B cell (primary cell): ENCODE measurements around the gene LPGAT1. TPM values are rescaled to one million over a fixed set of nuclear protein-coding genes. Genes with fewer than 3 reads are reported as not detected.

Experiments used
- ATAC-seq: fragments of 200-7000 bp; cut with Tn5 transposase; one replicate; pipeline ENCODE4 v1.10.0; 2021; ENCODE audit warnings: low read depth, mild to moderate bottlenecking, moderate number of reproducible peaks, moderate library complexity
- CTCF ChIA-PET: fragments of 350-600 bp; sonication (Branson Sonifier 250); formaldehyde crosslinking; loops from one replicate; lab custom pipeline; 2021; ENCODE audit warnings: antibody characterized with exemption, inconsistent platforms; lab: Charles Lee
- POLR2A ChIA-PET: fragments of 350-600 bp; sonication (Branson Sonifier 250); formaldehyde crosslinking; loops from one replicate; lab custom pipeline; 2021; ENCODE audit warnings: antibody characterized with exemption; lab: Charles Lee
- DNase-seq: peaks from one replicate; pipeline ENCODE4 v3.0.0; 2013
- H2AFZ ChIP-seq: 2 replicates; pipeline ENCODE4 v1.6.1; 2012; ENCODE audit warnings: mild to moderate bottlenecking, low read depth, low read length; ENCODE audit not compliant: insufficient read depth, poor library complexity, severe bottlenecking
- H3K27ac ChIP-seq, 2 donors: 1 replicate in 1 of 2; 2 replicates in 1 of 2; pipeline ENCODE4 v1.5.1; 2012 to 2013; ENCODE audit warnings: low read length in 2 of 2, mild to moderate bottlenecking in 2 of 2, moderate library complexity in 1 of 2
- H3K27me3 ChIP-seq, 4 experiments: fragments of 200-600 bp in 1 of 4; sonication (generic) in 1 of 4; replicated peaks in 1 of 4; 1 replicate in 2 of 4; 2 replicates in 2 of 4; pipeline versions ENCODE4 v1.6.1 to v1.7.0; 2013 to 2016; ENCODE audit warnings: low read length in 3 of 4, mild to moderate bottlenecking in 2 of 4, mixed read lengths in 1 of 4, moderate library complexity in 1 of 4; ENCODE audit not compliant: insufficient read depth in 4 of 4, control insufficient read depth in 3 of 4; ENCODE audit errors: control extremely low read depth in 1 of 4
- H3K36me3 ChIP-seq, 2 experiments: replicated peaks in 1 of 2; 1 replicate in 1 of 2; 2 replicates in 1 of 2; pipeline versions ENCODE4 v1.6.1 to v1.7.1; 2013; ENCODE audit warnings: low read length in 1 of 2; ENCODE audit not compliant: insufficient read depth in 2 of 2, control insufficient read depth in 1 of 2; ENCODE audit errors: control extremely low read depth in 1 of 2, extremely low read depth in 1 of 2
- H3K4me1 ChIP-seq, 2 donors: fragments of 200-600 bp in 1 of 2; sonication (generic) in 1 of 2; 1 replicate in 1 of 2; 2 replicates in 1 of 2; pipeline versions ENCODE4 v1.5.1 to v1.6.1; 2013 to 2017; ENCODE audit warnings: low read length in 2 of 2; ENCODE audit not compliant: control insufficient read depth in 2 of 2, insufficient read depth in 2 of 2
- H3K4me2 ChIP-seq: replicated peaks from 2 replicates; pipeline ENCODE3; 2012; ENCODE audit warnings: mild to moderate bottlenecking, low read depth, low read length; ENCODE audit not compliant: poor library complexity, severe bottlenecking
- H3K4me3 ChIP-seq, 5 experiments: fragments of 200-600 bp in 1 of 5; sonication (generic) in 1 of 5; 1 replicate in 3 of 5; 2 replicates in 2 of 5; pipeline versions ENCODE4 v1.5.1 to v1.7.0; 2011 to 2016; ENCODE audit warnings: low read length in 4 of 5, mild to moderate bottlenecking in 4 of 5, low read depth in 2 of 5, control low read depth in 1 of 5, moderate library complexity in 1 of 5; ENCODE audit not compliant: insufficient read depth in 1 of 5; ENCODE audit errors: control extremely low read depth in 1 of 5, extremely low read depth in 1 of 5
- H3K79me2 ChIP-seq: fragments of 200-600 bp; sonication (generic); one replicate; pipeline ENCODE4 v1.6.0; 2016; ENCODE audit warnings: low read length; ENCODE audit not compliant: control insufficient read depth, insufficient read depth
- H3K9ac ChIP-seq: fragments of 200-600 bp; sonication (generic); 2 replicates; pipeline ENCODE4 v1.6.1; 2017; ENCODE audit warnings: mild to moderate bottlenecking, low read length, moderate library complexity
- H3K9me3 ChIP-seq, 3 donors: one replicate each; pipeline versions ENCODE4 v1.6.1 to v1.7.1; 2013; ENCODE audit warnings: low read length in 2 of 3; ENCODE audit not compliant: control insufficient read depth in 2 of 3, insufficient read depth in 1 of 3; ENCODE audit errors: control extremely low read depth in 1 of 3
- H4K20me1 ChIP-seq: 2 replicates; pipeline ENCODE4 v1.6.0; 2012; ENCODE audit warnings: mild to moderate bottlenecking, low read length; ENCODE audit not compliant: insufficient read depth, control insufficient read depth, poor library complexity, severe bottlenecking
- H3K27ac Mint-ChIP-seq: one replicate; pipeline ENCODE4 v1.8.0; 2021; ENCODE audit warnings: mixed read lengths
- H3K27me3 Mint-ChIP-seq: one replicate; pipeline ENCODE4 v1.8.0; 2021; ENCODE audit warnings: mixed read lengths
- H3K4me1 Mint-ChIP-seq: one replicate; pipeline ENCODE4 v1.8.0; 2021; ENCODE audit warnings: mixed read lengths
- H3K4me3 Mint-ChIP-seq: one replicate; pipeline ENCODE4 v1.8.0; 2021; ENCODE audit warnings: mixed read lengths
- H3K9me3 Mint-ChIP-seq: one replicate; pipeline ENCODE4 v1.8.0; 2022; ENCODE audit warnings: mixed read lengths; ENCODE audit not compliant: insufficient read depth
- CTCF ChIP-seq: fragments of 200-600 bp; IDR thresholded peaks from one replicate; pipeline ENCODE4 v1.8.0; 2022; ENCODE audit warnings: antibody characterized with exemption, mild to moderate bottlenecking
- EZH2 ChIP-seq: IDR thresholded peaks from 2 replicates; pipeline ENCODE4 v1.6.1; 2012; ENCODE audit warnings: borderline replicate concordance, low read depth, mild to moderate bottlenecking, moderate library complexity, low read length; ENCODE audit not compliant: insufficient read depth, poor library complexity, severe bottlenecking
- WGBS: methylation state at CpG from one replicate; pipeline ENCODE4 v1.1.5; 2013; ENCODE audit warnings: missing lambda C conversion rate; ENCODE audit not compliant: insufficient coverage; 5-methylcytosine and 5-hydroxymethylcytosine counted together
- intact Hi-C: fragments of 100-400 bp; cut with micrococcal nuclease; formaldehyde crosslinking; loops from one replicate; pipeline ENCODE4 v1.10.0; 2022
- polyA plus RNA-seq: library from polyadenylated mRNA; depleted of rRNA; stranded (reverse); fragments of >200 nt; gene quantifications from 2 replicates; pipeline ENCODE4 v1.2.3, GENCODE V29; 2012
- total RNA-seq, 2 donors: library from RNA; stranded (reverse); fragments of 120-200 nt in 1 of 2; gene quantifications; 1 replicate in 1 of 2; 2 replicates in 1 of 2; pipeline versions ENCODE4 v1.2.3 to v1.2.4, GENCODE V29; 2013 to 2022

Gene LPGAT1
- total and polyA plus RNA-seq, 2 donors (not counting 1 experiment from before 2014, with no cell fraction given): 9.3 to 63.8 TPM

DNA sequence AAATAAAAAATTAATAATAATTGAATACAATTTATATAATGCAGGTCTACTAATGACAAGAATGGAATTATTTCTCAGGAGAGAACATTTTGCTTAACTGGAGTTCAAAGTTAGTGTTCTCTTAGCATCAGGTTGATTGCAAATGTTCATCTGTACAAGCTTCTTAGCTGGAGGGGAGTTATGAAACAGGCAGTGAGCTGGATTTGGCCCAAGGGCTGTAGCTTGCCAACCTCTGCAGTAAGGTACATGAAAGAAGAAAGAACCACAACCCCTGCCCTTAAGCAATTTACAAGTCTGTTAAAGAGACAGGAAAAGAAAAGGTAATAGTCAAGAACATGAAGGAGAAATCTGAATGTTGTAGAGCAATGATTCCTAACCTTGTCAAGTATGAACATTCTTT, 17.0 kb downstream of the LPGAT1 start:
- POLR2A ChIA-PET: no interaction called here
- H2AFZ ChIP-seq: no peak overlapping the region
- H3K79me2 ChIP-seq: peaks cover 44% of the 10 kb centered on the region
- no peak overlapping the region for H3K4me3 Mint-ChIP-seq
- TF ChIP-seq EZH2: no peak
- TF ChIP-seq CTCF: no peak
- no peak overlapping the region for H3K27ac ChIP-seq
- H3K27me3 ChIP-seq: no peaks in the 10 kb centered on the region
- no peak overlapping the region for H3K27ac Mint-ChIP-seq
- intact Hi-C loops: no loop called here
- peaks cover 12% of the 10 kb centered on the region for H3K4me1 Mint-ChIP-seq
- CTCF ChIA-PET: interaction anchor here (0.8 kb wide), 1 partner anchor 13 kb away, joined by 4 read pairs; no protein-coding TSS in a partner anchor
- H3K4me1 ChIP-seq: no peaks in the 10 kb centered on the region
- H3K9me3 Mint-ChIP-seq: no peaks in the 10 kb centered on the region
- H3K36me3 ChIP-seq: peaks cover 5 to 30% of the 10 kb centered on the region in 2 experiments
- no peak overlapping the region for H3K9ac ChIP-seq
- H3K4me2 ChIP-seq: no peak overlapping the region
- ATAC-seq: no peak
- H3K4me3 ChIP-seq: no peak overlapping the region
- DNase-seq: no peak
- peaks cover 13% of the 10 kb centered on the region for H4K20me1 ChIP-seq
- no peaks in the 10 kb centered on the region for H3K9me3 ChIP-seq
- no peaks in the 10 kb centered on the region for H3K27me3 Mint-ChIP-seq

DNA sequence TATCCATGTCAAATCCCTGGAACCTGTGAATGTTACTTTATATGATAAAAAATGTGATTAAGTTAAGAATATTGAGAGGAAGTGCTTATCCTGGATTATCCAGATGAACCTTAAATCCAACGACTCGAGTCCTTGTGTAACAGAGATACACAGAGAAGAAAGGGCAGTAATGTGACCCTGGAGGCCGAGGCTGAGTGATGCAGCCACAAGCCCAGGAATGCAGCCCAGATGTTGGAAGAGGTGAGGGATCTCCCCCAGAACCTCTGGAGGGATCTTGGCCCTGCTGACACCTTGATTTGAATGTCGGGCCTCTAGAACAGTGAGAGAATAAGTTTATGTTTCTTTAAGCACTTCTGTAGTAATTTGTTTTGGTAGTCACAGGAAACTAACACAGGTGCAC, 18.0 kb downstream of the LPGAT1 start:
- Histone ChIP-seq H3K4me1 (no peaks in the 10 kb centered on the region), H4K20me1 (peaks cover 11% of the 10 kb centered on the region), H3K4me3 (no peak overlapping the region), H3K9me3 (no peaks in the 10 kb centered on the region), H3K27me3 (no peaks in the 10 kb centered on the region), H3K36me3 (peaks cover 5 to 25% of the 10 kb centered on the region in 2 experiments), H3K79me2 (peaks cover 38% of the 10 kb centered on the region), H3K9ac (no peak overlapping the region), H3K4me2 (no peak overlapping the region), H3K27ac (no peak overlapping the region), H2AFZ (no peak overlapping the region)
- ATAC-seq (no peak), DNase-seq (no peak)
- TF ChIP-seq CTCF: no peak
- TF ChIP-seq EZH2: no peak
- POLR2A ChIA-PET: no interaction called here
- intact Hi-C loops: no loop called here
- 93% methylated on average over 4 of the region's 4 CpGs for WGBS
- Mint-ChIP-seq H3K4me3 (no peak overlapping the region), H3K4me1 (peaks cover 12% of the 10 kb centered on the region), H3K27me3 (no peaks in the 10 kb centered on the region), H3K9me3 (no peaks in the 10 kb centered on the region), H3K27ac (peak overlapping the region; percentile 6)
- CTCF ChIA-PET: no interaction called here
